ENCODE data around the gene SLC36A4.

The SLC36A4 gene

GRCh38 chr11:93209466-93209865, 11.7 kb upstream of the SLC36A4 start:
- no peak for TF ChIP-seq NFIC (IDR thresholded peaks at IDR 0.05)
- TF ChIP-seq TAF1 (IDR thresholded peaks at IDR 0.05; ENCODE audit: low read depth): no peak
- no peak for TF ChIP-seq EP300 (IDR thresholded peaks at IDR 0.05; ENCODE audit: borderline replicate concordance)
- no peak for TF ChIP-seq FOXM1 (IDR thresholded peaks at IDR 0.05; ENCODE audit: borderline replicate concordance, low read depth)
- TF ChIP-seq TCF12 (IDR thresholded peaks at IDR 0.05; ENCODE audit: low read depth): no peak
- no peak for TF ChIP-seq YY1 (IDR thresholded peaks at IDR 0.05; ENCODE audit: low read depth)
- no peak for TF ChIP-seq TEAD4 (IDR thresholded peaks at IDR 0.05)
- no peak for TF ChIP-seq USF1 (IDR thresholded peaks at IDR 0.05)
- TF ChIP-seq CEBPB (IDR thresholded peaks at IDR 0.05): no peak
- no peak for TF ChIP-seq ZBTB7A (IDR thresholded peaks at IDR 0.05; ENCODE audit: low read depth)
- TF ChIP-seq RAD21 (IDR thresholded peaks at IDR 0.05; ENCODE audit: low read depth): no peak
- TF ChIP-seq REST (IDR thresholded peaks at IDR 0.05; ENCODE audit: low read depth): no peak
- TF ChIP-seq CREB1 (IDR thresholded peaks at IDR 0.05; ENCODE audit: low read depth): no peak
- no peak for TF ChIP-seq EGR1 (IDR thresholded peaks at IDR 0.05)

- TF ChIP-seq USF1 (IDR thresholded peaks at IDR 0.05): no peak
- no peak for TF ChIP-seq ZBTB7A (IDR thresholded peaks at IDR 0.05; ENCODE audit: low read depth)
- TF ChIP-seq MAX (IDR thresholded peaks at IDR 0.05): no peak
- no peak for TF ChIP-seq TCF12 (IDR thresholded peaks at IDR 0.05; ENCODE audit: low read depth)
- TF ChIP-seq EP300 (IDR thresholded peaks at IDR 0.05; ENCODE audit: borderline replicate concordance): no peak
- TF ChIP-seq TEAD4 (IDR thresholded peaks at IDR 0.05): no peak
- no peak for TF ChIP-seq CREB1 (IDR thresholded peaks at IDR 0.05; ENCODE audit: low read depth)
- no peak for TF ChIP-seq REST (IDR thresholded peaks at IDR 0.05; ENCODE audit: low read depth)
Measured at GRCh38 chr11:93208663-93209270, 11.0 kb upstream of the SLC36A4 start.

- no peak for TF ChIP-seq USF1 (IDR thresholded peaks at IDR 0.05)
- no peak for TF ChIP-seq CEBPB (IDR thresholded peaks at IDR 0.05)
- TF ChIP-seq EGR1 (IDR thresholded peaks at IDR 0.05): no peak
- TF ChIP-seq RAD21 (IDR thresholded peaks at IDR 0.05; ENCODE audit: low read depth): no peak
- TF ChIP-seq NFIC (IDR thresholded peaks at IDR 0.05): no peak
- no peak for TF ChIP-seq TCF12 (IDR thresholded peaks at IDR 0.05; ENCODE audit: low read depth)
- TF ChIP-seq ZBTB7A (IDR thresholded peaks at IDR 0.05; ENCODE audit: low read depth): no peak
- no peak for TF ChIP-seq YY1 (IDR thresholded peaks at IDR 0.05; ENCODE audit: low read depth)
- TF ChIP-seq TAF1 (IDR thresholded peaks at IDR 0.05; ENCODE audit: low read depth): no peak
- no peak for TF ChIP-seq EP300 (IDR thresholded peaks at IDR 0.05; ENCODE audit: borderline replicate concordance)
- no peak for TF ChIP-seq REST (IDR thresholded peaks at IDR 0.05; ENCODE audit: low read depth)
- no peak for TF ChIP-seq FOXM1 (IDR thresholded peaks at IDR 0.05; ENCODE audit: borderline replicate concordance, low read depth)
- no peak for TF ChIP-seq CREB1 (IDR thresholded peaks at IDR 0.05; ENCODE audit: low read depth)
- TF ChIP-seq MAX (IDR thresholded peaks at IDR 0.05): no peak
- TF ChIP-seq TEAD4 (IDR thresholded peaks at IDR 0.05): no peak
Measured at GRCh38 chr11:93199616-93200015, 1.8 kb upstream of the SLC36A4 start.

Measured in Ishikawa (cell line).